ENCODE results near the gene SPTSSB.
A peak's percentile ranks its signal among the peaks of the same experiment; 100 is the strongest.

The SPTSSB gene

GRCh38 chr3:161390200-161390599 is 18.9 kb upstream of the SPTSSB start:
- no peak for DNase-seq

GRCh38 chr3:161389445-161390035 is 18.2 kb upstream of the SPTSSB start:
- DNase-seq = no peak

GRCh38 chr3:161388855-161389254 is 17.5 kb upstream of the SPTSSB start:
- DNase-seq = no peak

GRCh38 chr3:161386991-161387770 is 15.9 kb upstream of the SPTSSB start:
- no peak for DNase-seq

- peak; percentile 49 for DNase-seq
Observed at GRCh38 chr3:161372321-161373260, 1.3 kb upstream of the SPTSSB start.

GRCh38 chr3:161369531-161369930 is 1.8 kb downstream of the SPTSSB start:
- DNase-seq = no peak

- no peak for DNase-seq
Observed at GRCh38 chr3:161366094-161366493, 5.2 kb downstream of the SPTSSB start.

DNA sequence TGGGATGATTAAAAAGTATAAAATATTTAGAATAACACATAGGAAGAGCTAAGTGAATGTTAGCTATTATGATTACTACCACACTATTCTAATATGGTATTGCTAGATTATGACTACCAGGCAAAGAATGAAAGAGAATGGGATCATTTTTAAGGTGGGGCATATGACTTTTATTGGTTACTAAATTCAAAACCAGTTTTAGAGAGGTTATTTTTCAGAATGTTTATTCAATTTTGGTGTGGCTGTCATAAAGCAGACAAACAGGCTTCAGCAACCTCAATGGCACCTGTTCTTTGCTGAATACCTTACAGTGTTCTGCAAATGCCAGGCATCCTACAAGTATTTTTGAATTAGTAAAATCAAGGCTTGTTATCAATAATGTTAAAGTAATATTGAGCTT is 12.8 kb downstream of the SPTSSB start:
- no peak for DNase-seq

DNA sequence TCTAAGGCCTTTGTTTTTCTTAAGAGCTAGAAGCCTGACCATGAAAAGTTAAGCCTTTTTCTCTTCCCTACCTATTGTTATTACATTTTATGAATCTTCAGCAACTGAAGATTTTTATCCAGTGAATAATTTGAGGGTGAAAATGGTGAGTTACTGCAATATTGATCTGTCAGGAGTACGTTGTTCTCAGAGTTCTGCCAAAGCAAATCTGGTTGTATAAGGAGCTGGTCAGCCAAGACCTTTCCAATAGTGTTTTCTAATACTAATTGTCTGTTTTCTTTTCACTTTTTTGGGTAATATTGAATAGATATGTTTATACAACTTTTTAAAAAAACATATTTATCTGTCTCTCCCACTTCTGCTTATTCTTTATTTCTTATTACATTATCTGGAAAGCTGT is 15.0 kb downstream of the SPTSSB start:
- no peak for DNase-seq

DNA sequence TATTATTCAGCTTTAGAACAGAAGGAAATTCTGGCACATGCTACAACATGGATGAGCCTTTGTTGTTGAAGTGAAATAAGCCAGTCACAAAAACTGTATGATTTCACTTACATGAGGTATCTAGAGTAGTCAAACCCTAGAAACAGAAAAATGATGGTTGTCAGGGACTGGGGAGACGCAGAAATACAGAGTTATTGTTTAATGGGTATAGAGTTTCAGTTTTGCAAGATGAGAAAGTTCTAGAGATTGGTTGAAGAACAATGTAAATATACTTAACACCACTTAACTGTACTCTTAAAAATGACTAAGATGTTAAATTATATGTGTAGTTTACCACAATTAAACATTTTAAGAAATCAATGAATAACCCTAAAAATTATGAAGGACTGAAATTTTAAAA is 15.8 kb downstream of the SPTSSB start:
- no peak for DNase-seq

GRCh38 chr3:161354554-161354953 is 16.8 kb downstream of the SPTSSB start:
- no peak for DNase-seq

DNA sequence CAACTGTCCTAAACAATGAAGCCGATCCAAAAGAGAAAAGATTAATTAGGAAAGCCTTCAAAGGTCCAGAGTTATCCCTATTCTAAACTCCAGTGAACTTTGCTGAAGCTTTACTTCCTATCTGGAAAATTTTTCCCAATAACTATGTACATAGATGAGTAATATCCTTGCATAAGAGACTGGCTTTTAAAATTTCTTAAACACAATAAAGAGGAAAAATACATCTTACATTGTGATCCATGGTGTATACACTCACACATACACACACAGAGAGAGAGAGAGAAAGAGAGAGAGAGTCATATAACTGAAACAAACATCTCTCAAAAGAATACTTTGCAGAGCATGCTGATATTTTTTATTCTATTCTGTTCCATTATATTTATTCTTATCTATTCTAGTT is 20.0 kb downstream of the SPTSSB start:
- no peak for DNase-seq

DNA sequence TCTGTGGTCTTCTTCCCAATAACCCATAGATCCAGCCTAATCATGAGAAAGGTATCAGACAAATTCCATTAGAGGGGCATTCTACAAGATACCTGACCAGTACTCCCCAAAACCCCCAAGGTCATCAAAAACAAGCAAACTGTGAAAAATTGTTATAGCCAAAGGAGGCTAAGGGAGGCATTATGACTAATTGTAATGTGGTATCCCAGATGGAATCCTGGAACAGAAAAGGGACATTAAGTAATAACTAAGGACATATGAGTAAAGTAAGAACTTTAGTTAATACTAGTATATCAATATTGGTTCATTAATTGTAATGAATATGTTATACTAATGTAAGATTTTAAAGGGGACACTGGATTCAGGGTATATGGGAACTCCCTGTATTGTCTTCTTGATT is 20.4 kb downstream of the SPTSSB start:
- no peak for DNase-seq

DNA sequence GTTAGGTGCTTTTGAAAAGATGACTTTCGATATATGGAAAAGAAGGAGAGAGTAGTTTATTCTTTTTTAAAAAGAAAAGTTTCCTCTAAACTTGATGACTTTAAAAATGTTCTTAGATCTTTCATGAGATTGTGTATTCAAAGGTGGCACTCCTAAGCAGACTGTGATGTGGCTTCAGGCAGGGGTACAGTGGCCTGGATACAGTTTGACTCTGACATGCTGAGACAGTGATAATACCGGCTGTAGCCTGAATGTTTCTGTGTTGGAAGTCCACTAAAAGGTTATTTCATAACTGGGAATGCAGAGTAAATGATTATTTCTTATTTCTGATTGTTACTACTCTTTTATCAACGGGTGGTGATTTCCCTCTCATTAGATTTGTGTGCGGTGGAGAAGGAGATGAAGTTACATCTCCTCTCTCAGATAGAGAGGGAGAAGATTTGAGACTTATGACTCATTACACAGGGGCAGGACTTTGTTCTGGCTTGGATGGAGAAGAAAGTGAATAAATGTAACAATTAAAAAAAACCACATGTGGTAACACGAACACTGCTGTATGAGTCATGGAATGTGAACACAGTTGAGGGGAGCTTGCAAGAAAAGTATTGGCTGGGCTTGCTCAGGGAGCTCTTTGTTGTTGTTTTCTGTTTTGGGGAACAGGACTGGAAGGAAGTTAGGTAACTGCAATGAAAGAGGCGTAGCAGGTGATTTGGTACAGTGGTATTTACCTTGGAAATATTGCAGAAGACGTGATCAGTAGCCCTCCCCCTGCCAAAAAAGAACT is 21.6 kb downstream of the SPTSSB start:
- DNase-seq = peak; percentile 45

GRCh38 chr3:161348796-161349400 is 22.4 kb downstream of the SPTSSB start:
- no peak for DNase-seq

DNA sequence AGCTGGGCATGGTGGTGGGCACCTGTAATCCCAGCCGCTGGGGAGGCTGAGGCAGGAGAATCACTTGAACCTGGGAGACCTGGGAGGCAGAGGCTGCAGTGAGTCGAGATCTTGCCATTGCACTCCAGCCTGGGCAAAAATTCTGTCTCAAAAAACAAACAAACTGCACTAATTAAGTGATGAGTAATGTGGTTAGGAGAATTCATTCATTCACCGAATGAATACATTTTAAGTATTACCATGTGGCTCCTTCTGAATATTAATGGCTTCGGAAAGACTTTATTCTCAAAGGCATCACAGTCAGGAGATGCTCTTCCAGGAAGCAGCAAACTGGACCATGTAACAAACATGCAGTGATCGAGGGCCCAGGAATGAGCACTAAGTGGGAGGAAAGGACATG is 23.6 kb downstream of the SPTSSB start:
- no peak for DNase-seq

DNA sequence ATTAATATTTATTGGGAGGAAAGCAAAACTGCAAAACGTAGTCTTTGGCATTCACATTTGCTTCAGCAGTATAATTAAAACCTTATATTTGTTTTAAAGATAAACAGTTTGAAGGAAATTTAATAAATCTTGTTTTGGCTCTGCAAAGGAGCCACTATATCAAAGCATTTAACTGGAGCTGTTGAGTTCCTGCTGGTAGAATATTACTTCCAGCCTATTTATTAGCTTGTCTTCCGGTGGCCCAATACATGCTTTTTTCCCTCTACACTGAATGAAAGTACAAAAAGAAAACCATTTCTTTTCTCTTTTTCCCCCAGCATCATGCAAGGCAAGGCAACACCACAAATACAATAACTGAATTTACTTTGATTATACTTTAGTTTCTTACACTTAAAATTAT is 26.3 kb downstream of the SPTSSB start:
- no peak for DNase-seq

- no peak for DNase-seq
Observed at GRCh38 chr3:161343986-161344385, 27.3 kb downstream of the SPTSSB start.

- DNase-seq = no peak
Observed at GRCh38 chr3:161343540-161343939, 27.8 kb downstream of the SPTSSB start.

DNA sequence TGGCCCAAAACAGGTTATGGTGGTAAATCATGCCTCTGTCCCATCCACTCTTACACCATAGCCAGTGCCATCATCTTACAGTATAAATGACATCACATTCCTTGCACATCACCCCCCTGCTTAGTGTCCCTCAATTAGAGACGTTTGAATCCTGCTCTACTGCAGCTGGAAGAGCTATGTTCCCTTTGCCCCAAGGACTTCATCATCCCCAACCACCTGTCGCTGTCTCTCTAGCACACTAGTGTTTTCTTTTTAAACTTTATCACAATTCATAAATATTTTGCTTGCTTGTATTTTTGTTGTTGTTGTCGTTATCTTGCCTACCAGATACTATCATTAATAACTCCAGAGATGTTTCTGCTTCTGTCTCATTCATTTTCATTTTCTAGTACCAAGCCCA is 28.7 kb downstream of the SPTSSB start:
- no peak for DNase-seq

DNA sequence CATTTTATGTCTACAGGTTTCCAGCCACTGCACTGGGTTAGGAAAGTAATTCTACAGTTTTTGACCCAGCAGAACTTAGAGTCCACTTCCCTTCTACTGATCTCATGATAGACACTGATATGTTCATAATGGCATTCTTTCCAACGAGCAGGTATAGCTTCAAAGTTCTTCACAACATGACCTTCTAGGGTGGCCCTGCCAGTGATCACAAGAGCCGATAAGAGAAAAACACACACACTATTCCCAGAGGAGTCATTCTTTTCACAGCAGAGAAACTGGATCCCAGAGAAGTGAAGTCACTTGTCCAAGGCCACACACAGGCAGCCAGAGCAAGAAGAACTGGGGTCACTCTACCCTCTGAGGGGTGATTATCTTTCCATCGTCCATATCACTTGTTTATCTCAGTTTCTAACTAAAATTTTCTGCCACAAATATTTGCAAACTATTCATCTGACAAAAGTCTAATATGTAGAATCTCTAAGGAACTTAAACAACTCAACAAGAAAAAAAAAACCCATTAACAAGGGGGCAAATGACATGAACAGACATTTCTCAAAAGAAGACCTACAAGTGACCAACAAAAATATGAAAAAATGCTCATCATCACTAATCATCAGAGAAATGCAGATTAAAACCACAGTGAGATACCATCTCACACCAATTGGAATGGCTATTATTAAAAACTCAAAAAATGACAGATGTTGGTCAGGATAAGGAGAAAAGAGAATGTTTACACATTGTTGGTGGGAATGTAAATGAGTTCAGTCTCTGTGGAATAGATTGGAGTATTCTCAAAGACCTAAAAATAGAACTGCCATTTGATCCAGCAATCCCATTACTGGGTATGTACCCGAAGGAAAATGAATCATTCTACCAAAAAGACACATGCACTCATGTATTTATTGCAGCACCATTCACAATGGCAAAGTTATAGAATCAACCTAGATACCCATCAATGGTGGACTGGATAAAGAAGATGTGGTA is 31.5 kb downstream of the SPTSSB start:
- no peak for DNase-seq

Measured in CD4-positive, alpha-beta T cell treated with Interleukin-17A for 4 hours (primary cell).